ENCODE data around the gene CPS1. TPM values are rescaled to one million over a fixed set of nuclear protein-coding genes. Genes with fewer than 3 reads are reported as not detected.

Gene CPS1
- total and polyA plus RNA-seq, 10 donors: 0.30 to 8.1 (median 3.2) TPM

DNA sequence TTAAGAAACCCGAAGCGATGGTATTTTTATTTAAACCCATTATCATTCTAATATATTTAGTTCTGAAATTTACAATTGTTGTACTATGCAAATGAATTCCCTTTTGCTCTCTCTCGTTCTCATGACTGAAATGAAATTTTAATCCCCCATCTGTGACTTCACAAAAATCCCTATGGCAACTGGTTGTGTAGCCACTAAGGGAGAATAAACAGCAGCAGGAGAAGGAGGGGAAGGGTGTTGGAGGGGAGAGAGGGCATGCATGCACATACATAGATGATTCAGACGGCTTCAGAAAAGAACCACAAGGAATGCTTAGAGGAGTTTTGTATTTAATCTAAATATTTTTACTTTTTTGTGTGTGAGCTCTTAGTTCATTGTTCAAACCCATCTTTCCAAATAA is 36.8 kb downstream of the CPS1 start:
- Histone ChIP-seq H3K27me3 (replicated peaks in 1 of 7) (no peaks in the 10 kb centered on the region), H3K36me3 (no peaks in the 10 kb centered on the region), H3K9me3 (peaks cover 0 to 7% (median 4%) of the 10 kb centered on the region in 8 donors), H3K27ac (no peak overlapping the region), H3K4me3 (no peak overlapping the region), H3K4me1 (no peaks in the 10 kb centered on the region)
- intact Hi-C loops (cut with DNase I; ENCODE audit: low total_unique reads): no loop called here
- no peak for DNase-seq
- no peak for TF ChIP-seq POLR2A (IDR thresholded peaks at IDR 0.05)
- TF ChIP-seq, protein P1, sequence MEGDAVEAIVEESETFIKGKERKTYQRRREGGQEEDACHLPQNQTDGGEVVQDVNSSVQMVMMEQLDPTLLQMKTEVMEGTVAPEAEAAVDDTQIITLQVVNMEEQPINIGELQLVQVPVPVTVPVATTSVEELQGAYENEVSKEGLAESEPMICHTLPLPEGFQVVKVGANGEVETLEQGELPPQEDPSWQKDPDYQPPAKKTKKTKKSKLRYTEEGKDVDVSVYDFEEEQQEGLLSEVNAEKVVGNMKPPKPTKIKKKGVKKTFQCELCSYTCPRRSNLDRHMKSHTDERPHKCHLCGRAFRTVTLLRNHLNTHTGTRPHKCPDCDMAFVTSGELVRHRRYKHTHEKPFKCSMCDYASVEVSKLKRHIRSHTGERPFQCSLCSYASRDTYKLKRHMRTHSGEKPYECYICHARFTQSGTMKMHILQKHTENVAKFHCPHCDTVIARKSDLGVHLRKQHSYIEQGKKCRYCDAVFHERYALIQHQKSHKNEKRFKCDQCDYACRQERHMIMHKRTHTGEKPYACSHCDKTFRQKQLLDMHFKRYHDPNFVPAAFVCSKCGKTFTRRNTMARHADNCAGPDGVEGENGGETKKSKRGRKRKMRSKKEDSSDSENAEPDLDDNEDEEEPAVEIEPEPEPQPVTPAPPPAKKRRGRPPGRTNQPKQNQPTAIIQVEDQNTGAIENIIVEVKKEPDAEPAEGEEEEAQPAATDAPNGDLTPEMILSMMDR (IDR thresholded peaks at IDR 0.05 in 8 of 11, conservative IDR thresholded peaks at IDR 0.05 in 3 of 11): no peak
- TF ChIP-seq POLR2AphosphoS5 (IDR thresholded peaks at IDR 0.05): no peak
- WGBS, 5 donors: 82 to 86% (median 83%) methylated on average over 4 of the region's 4 CpGs

DNA sequence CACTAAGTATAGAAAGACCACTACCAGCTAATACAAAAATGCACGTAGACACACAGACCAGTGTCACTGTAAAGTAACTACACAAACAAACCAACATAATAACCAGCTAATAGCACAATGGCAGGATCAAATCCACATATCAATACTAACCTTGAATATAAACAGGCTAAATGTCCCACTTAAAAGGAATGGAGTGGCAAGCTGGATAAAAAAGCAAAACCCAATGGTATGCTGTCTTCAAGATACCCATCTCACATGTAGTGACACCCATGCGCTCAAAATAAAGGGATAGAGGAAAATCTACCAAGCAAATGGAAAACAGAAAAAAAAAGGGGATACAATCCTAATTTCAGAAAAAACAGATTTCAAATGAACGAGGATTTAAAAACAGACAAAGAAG is 41.8 kb downstream of the CPS1 start:
- H3K9me3 ChIP-seq: peaks cover 0 to 16% (median 12%) of the 10 kb centered on the region in 8 donors
- no peak for TF ChIP-seq POLR2A (IDR thresholded peaks at IDR 0.05)
- TF ChIP-seq POLR2AphosphoS5 (IDR thresholded peaks at IDR 0.05): no peak
- TF ChIP-seq, protein P1 (IDR thresholded peaks at IDR 0.05 in 8 of 11, conservative IDR thresholded peaks at IDR 0.05 in 3 of 11): no peak
- H3K36me3 ChIP-seq: no peaks in the 10 kb centered on the region
- 87 to 95% (median 91%) methylated on average over 3 of the region's 3 CpGs for WGBS, 5 donors
- DNase-seq: no peak
- no peaks in the 10 kb centered on the region for H3K4me1 ChIP-seq
- H3K27me3 ChIP-seq (replicated peaks in 1 of 7): no peaks in the 10 kb centered on the region
- H3K27ac ChIP-seq: no peak overlapping the region
- H3K4me3 ChIP-seq: no peak overlapping the region
- intact Hi-C loops (cut with DNase I; ENCODE audit: low total_unique reads): no loop called here

DNA sequence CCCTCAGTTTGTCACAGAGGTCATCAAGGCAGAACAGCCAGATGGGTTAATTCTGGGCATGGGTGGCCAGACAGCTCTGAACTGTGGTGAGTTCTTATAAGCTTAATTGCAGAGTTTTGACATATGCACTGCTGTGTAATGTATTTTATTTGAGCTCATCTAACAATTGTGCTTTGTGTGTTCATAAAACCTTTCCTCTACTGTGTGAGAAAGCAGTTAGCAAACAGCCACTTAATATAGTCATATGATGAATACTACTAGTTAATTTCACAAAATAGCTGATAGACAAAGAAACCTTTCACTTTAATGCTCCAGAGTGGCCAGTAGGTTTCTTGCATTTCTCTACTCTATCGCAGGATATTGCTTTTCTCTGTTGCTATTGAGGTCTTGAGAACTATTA is 43.1 kb downstream of the CPS1 start:
- Histone ChIP-seq H3K4me1 (no peaks in the 10 kb centered on the region), H3K9me3 (peaks cover 0 to 16% (median 12%) of the 10 kb centered on the region in 8 donors), H3K27ac (no peak overlapping the region), H3K36me3 (no peaks in the 10 kb centered on the region), H3K4me3 (no peak overlapping the region), H3K27me3 (replicated peaks in 1 of 7) (no peaks in the 10 kb centered on the region)
- WGBS, 5 donors: 68 to 89% (median 78%) methylated on average over 1 of the region's 1 CpG
- DNase-seq: no peak
- no peak for TF ChIP-seq POLR2AphosphoS5 (IDR thresholded peaks at IDR 0.05)
- TF ChIP-seq, protein P1 (IDR thresholded peaks at IDR 0.05 in 8 of 11, conservative IDR thresholded peaks at IDR 0.05 in 3 of 11): no peak
- intact Hi-C loops (cut with DNase I; ENCODE audit: low total_unique reads): no loop called here

DNA sequence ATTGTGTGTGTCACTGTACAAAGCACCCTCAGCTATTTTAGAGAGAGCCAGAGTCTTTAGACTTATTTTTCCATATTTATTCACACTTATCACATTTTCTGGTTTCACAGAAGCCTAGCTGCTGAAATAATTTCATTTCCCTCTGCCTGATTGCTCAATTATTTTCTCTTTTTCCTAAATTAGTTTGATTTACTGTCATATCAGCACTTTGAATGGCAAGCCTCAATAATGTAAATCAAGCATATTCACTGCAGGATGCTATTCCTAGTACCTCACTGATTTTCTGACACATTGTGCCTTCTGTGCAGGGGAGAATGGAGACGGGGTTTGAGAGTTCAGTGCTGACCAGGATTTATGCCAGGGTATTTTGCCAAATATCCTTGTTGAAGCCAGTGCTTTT is 48.3 kb downstream of the CPS1 start:
- H3K36me3 ChIP-seq: no peaks in the 10 kb centered on the region
- no peak for DNase-seq
- H3K4me1 ChIP-seq: no peaks in the 10 kb centered on the region
- no peaks in the 10 kb centered on the region for H3K27me3 ChIP-seq (replicated peaks in 1 of 7)
- H3K27ac ChIP-seq: no peak overlapping the region
- intact Hi-C loops (cut with DNase I; ENCODE audit: low total_unique reads): no loop called here
- no peak overlapping the region for H3K4me3 ChIP-seq
- H3K9me3 ChIP-seq: no peaks in the 10 kb centered on the region
- 74 to 89% (median 86%) methylated on average over 1 of the region's 1 CpG for WGBS, 5 donors
- TF ChIP-seq POLR2A (IDR thresholded peaks at IDR 0.05) (no peak), POLR2AphosphoS5 (IDR thresholded peaks at IDR 0.05) (no peak)
- TF ChIP-seq, protein P1 (IDR thresholded peaks at IDR 0.05 in 8 of 11, conservative IDR thresholded peaks at IDR 0.05 in 3 of 11): no peak
